DND-41 (cell line): Measurements from ENCODE around the gene SLC2A9.

ENCODE experiments used
- ATAC-seq: fragments of 200-7000 bp; cut with Tn5 transposase; 3 replicates; pipeline ENCODE4 v1.9.1; 2021; ENCODE audit warnings: low read depth; ENCODE audit not compliant: insufficient read depth
- DNase-seq: peaks from one replicate; pipeline ENCODE4 v3.0.0-alpha.2; 2020
- H2AFZ ChIP-seq: 2 replicates; pipeline ENCODE4 v1.6.0; 2012; ENCODE audit warnings: low read depth, low read length
- H3K27ac ChIP-seq: 2 replicates; pipeline ENCODE4 v1.5.1; 2012; ENCODE audit warnings: low read length, inconsistent platforms
- H3K27me3 ChIP-seq: fragments of 200-600 bp; sonication (generic); 2 replicates; pipeline ENCODE4 v1.6.0; 2012; ENCODE audit warnings: low read length, mild to moderate bottlenecking, inconsistent platforms; ENCODE audit not compliant: insufficient read depth, poor library complexity
- H3K36me3 ChIP-seq: 2 replicates; pipeline ENCODE4 v1.5.1; 2012; ENCODE audit warnings: low read length, inconsistent platforms; ENCODE audit not compliant: insufficient read depth
- H3K4me1 ChIP-seq: 2 replicates; pipeline ENCODE4 v1.5.1; 2012; ENCODE audit warnings: mild to moderate bottlenecking, low read length; ENCODE audit not compliant: insufficient read depth
- H3K4me2 ChIP-seq: 2 replicates; pipeline ENCODE4 v1.6.0; 2012; ENCODE audit warnings: mild to moderate bottlenecking, moderate library complexity, low read length, inconsistent platforms; ENCODE audit not compliant: insufficient read depth
- H3K4me3 ChIP-seq, 2 experiments: fragments of 200-600 bp in 1 of 2; shearing (Covaris generic) in 1 of 2; 2 replicates each; pipeline ENCODE4 v1.5.1; 2012 to 2016; ENCODE audit warnings: inconsistent platforms in 2 of 2, low read length in 2 of 2, mild to moderate bottlenecking in 2 of 2, low read depth in 1 of 2, moderate library complexity in 1 of 2
- H3K79me2 ChIP-seq: 2 replicates; pipeline ENCODE4 v1.6.0; 2012; ENCODE audit warnings: low read length, inconsistent platforms; ENCODE audit not compliant: insufficient read depth
- H3K9ac ChIP-seq: 2 replicates; pipeline ENCODE4 v1.6.0; 2012; ENCODE audit warnings: low read depth, mild to moderate bottlenecking, inconsistent platforms, low read length, moderate library complexity
- H3K9me3 ChIP-seq: 2 replicates; pipeline ENCODE4 v1.5.1; 2012; ENCODE audit warnings: low read length, moderate library complexity, mild to moderate bottlenecking, inconsistent platforms; ENCODE audit not compliant: insufficient read depth, severe bottlenecking
- H4K20me1 ChIP-seq: 2 replicates; pipeline ENCODE4 v1.6.0; 2012; ENCODE audit warnings: low read length; ENCODE audit not compliant: insufficient read depth
- CTCF ChIP-seq: IDR thresholded peaks from 2 replicates; pipeline ENCODE4 v1.5.1; 2012; ENCODE audit warnings: borderline replicate concordance, low read length, moderate library complexity, mild to moderate bottlenecking; ENCODE audit not compliant: poor library complexity, severe bottlenecking; ENCODE audit errors: extremely low read depth
- EZH2 ChIP-seq: IDR thresholded peaks from 3 replicates; pipeline ENCODE4 v1.6.1; 2012; ENCODE audit warnings: borderline replicate concordance, low read depth, mild to moderate bottlenecking, moderate library complexity, low read length, inconsistent platforms; ENCODE audit not compliant: severe bottlenecking

The SLC2A9 gene

GRCh38 chr4:10050721-10051120 is 29.4 kb upstream of the SLC2A9 start:
- Histone ChIP-seq H3K36me3 (no peaks in the 10 kb centered on the region), H3K79me2 (no peaks in the 10 kb centered on the region), H3K4me1 (no peaks in the 10 kb centered on the region), H3K4me2 (no peak overlapping the region), H3K9ac (no peak overlapping the region), H2AFZ (no peak overlapping the region), H3K4me3 (no peak overlapping the region), H3K27ac (no peak overlapping the region), H3K27me3 (no peaks in the 10 kb centered on the region), H4K20me1 (no peaks in the 10 kb centered on the region), H3K9me3 (no peaks in the 10 kb centered on the region)
- DNase-seq (no peak), ATAC-seq (no peak)
- TF ChIP-seq EZH2: no peak

DNA sequence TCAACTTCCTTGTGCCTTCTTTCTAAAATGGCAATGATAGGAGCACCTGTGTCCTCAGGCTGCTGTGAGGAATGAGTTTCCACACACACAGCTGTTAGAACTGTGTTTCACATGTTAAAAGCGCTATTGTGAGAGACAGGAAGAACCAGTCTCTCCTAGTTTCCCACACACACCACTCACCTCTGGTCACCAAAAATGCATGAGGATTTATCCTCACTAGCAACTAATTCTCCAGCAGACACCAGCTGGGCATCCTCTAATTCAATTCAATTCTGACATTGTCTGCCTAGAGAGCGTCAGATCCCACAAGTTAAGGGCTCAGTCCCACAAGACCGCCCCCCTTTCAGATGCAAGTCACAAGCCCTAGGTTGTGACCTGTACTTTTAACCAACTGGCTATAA is 29.0 kb upstream of the SLC2A9 start:
- H3K79me2 ChIP-seq: no peaks in the 10 kb centered on the region
- no peak overlapping the region for H3K4me3 ChIP-seq
- no peak for TF ChIP-seq EZH2
- TF ChIP-seq CTCF: no peak
- no peaks in the 10 kb centered on the region for H3K36me3 ChIP-seq
- no peak overlapping the region for H3K9ac ChIP-seq
- DNase-seq: no peak
- no peak overlapping the region for H3K4me2 ChIP-seq
- H2AFZ ChIP-seq: no peak overlapping the region
- ATAC-seq: no peak
- no peaks in the 10 kb centered on the region for H3K27me3 ChIP-seq
- no peaks in the 10 kb centered on the region for H4K20me1 ChIP-seq
- H3K27ac ChIP-seq: no peak overlapping the region
- no peaks in the 10 kb centered on the region for H3K9me3 ChIP-seq
- H3K4me1 ChIP-seq: no peaks in the 10 kb centered on the region

GRCh38 chr4:10048941-10049697 is 27.8 kb upstream of the SLC2A9 start:
- Histone ChIP-seq H3K9me3 (no peaks in the 10 kb centered on the region), H2AFZ (no peak overlapping the region), H3K4me2 (no peak overlapping the region), H3K27me3 (no peaks in the 10 kb centered on the region), H3K27ac (no peak overlapping the region), H3K4me3 (no peak overlapping the region), H3K36me3 (no peaks in the 10 kb centered on the region), H3K9ac (no peak overlapping the region), H3K79me2 (no peaks in the 10 kb centered on the region), H4K20me1 (no peaks in the 10 kb centered on the region), H3K4me1 (no peaks in the 10 kb centered on the region)
- no peak for ATAC-seq
- TF ChIP-seq CTCF (no peak), EZH2 (no peak)
- no peak for DNase-seq

DNA sequence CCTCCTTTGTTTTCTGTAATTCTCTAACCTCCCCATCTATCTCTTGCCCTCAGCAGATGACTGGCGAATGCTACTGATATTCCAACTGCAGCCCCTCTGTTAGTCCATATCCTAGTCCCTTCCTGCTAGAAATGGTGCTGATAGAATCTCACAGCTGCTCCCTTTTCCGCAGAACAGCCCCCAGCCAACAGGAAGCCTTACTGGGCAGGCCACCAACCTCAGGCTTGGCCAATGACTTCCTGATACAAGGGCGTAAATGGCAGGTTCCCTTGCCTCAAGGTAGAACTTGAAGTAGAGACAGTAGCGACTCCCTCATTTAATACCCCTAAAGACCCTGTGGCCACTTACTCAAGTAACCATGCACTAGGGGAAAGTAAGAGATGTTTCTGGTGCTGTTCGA is 26.7 kb upstream of the SLC2A9 start:
- H4K20me1 ChIP-seq: no peaks in the 10 kb centered on the region
- no peaks in the 10 kb centered on the region for H3K4me1 ChIP-seq
- DNase-seq (no peak), ATAC-seq (no peak)
- TF ChIP-seq CTCF (no peak), EZH2 (no peak)
- H3K27me3 ChIP-seq: no peaks in the 10 kb centered on the region
- H3K9ac ChIP-seq: no peak overlapping the region
- H3K4me3 ChIP-seq: no peak overlapping the region
- H3K4me2 ChIP-seq: no peak overlapping the region
- no peaks in the 10 kb centered on the region for H3K9me3 ChIP-seq
- H2AFZ ChIP-seq: no peak overlapping the region
- no peaks in the 10 kb centered on the region for H3K36me3 ChIP-seq
- no peaks in the 10 kb centered on the region for H3K79me2 ChIP-seq
- no peak overlapping the region for H3K27ac ChIP-seq
